Thoracic aorta (tissue), 2 donors: ENCODE data around the gene ATP2C1. TPM values are rescaled to one million over a fixed set of nuclear protein-coding genes. Genes with fewer than 3 reads are reported as not detected.

Experiments
- ATAC-seq: fragments of 150-250 bp; one replicate; pipeline ENCODE4 v1.8.0; 2017; ENCODE audit warnings: low read depth; ENCODE audit not compliant: insufficient number of reproducible peaks, low FRiP score
- DNase-seq: peaks from one replicate; pipeline ENCODE4 v3.0.0-alpha.2; 2020; ENCODE audit warnings: low spot score
- H3K27ac ChIP-seq, 2 donors: fragments of 200-600 bp; sonication (generic); 1 replicate in 1 of 2; 2 replicates in 1 of 2; pipeline ENCODE4 v1.5.1; 2016; ENCODE audit warnings: mild to moderate bottlenecking in 2 of 2, moderate library complexity in 2 of 2
- H3K27me3 ChIP-seq: fragments of 200-600 bp; sonication (generic); replicated peaks from 2 replicates; pipeline ENCODE4 v1.6.0; 2016; ENCODE audit warnings: mild to moderate bottlenecking; ENCODE audit not compliant: insufficient read depth
- H3K36me3 ChIP-seq: fragments of 200-600 bp; sonication (generic); one replicate; pipeline ENCODE4 v1.5.1; 2016
- H3K4me1 ChIP-seq, 2 donors: fragments of 200-600 bp; sonication (generic); 1 replicate in 1 of 2; 2 replicates in 1 of 2; pipeline versions ENCODE4 v1.5.1 to v1.6.0; 2016; ENCODE audit warnings: low read depth in 2 of 2, mild to moderate bottlenecking in 1 of 2; ENCODE audit not compliant: control insufficient read depth in 1 of 2
- H3K4me3 ChIP-seq: fragments of 200-600 bp; sonication (generic); 2 replicates; pipeline ENCODE4 v1.5.1; 2016; ENCODE audit warnings: mild to moderate bottlenecking
- H3K9me3 ChIP-seq: fragments of 200-600 bp; sonication (generic); 2 replicates; pipeline ENCODE4 v1.5.1; 2016
- total RNA-seq, 2 donors: library from RNA; depleted of rRNA; stranded (reverse); fragments of >200 nt; gene quantifications; one replicate each; pipeline versions ENCODE4 v1.1.0 to v1.2.3, GENCODE V29; 2016
- TF ChIP-seq, protein P1 (sequence below): fragments of 200-600 bp; sonication (generic); IDR thresholded peaks from one replicate; pipeline ENCODE4 v1.5.1; 2019; ENCODE audit warnings: antibody characterized with exemption

Gene ATP2C1
- total RNA-seq, 2 donors from 2014 or later = 51.1 to 53.1 TPM

DNA sequence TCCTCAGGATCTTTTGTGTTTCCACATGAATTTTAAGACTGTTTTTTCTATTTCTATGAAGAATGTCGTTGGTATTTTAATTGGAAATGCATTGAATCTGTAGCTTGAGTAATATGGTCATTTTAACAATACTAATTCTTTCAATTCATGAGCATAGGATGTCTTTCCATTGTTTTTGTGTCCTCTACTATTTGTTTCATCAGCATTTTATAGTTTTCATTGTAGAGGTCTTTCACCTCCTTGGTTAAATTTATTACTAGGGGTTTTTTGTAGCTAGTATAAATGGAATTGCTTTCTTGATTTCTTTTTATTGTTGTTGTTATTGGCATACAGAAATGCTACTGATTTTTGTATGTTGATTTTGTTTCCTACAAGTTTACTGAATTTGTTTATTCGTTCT, 17.3 kb upstream of the ATP2C1 start:
- TF ChIP-seq, protein P1, sequence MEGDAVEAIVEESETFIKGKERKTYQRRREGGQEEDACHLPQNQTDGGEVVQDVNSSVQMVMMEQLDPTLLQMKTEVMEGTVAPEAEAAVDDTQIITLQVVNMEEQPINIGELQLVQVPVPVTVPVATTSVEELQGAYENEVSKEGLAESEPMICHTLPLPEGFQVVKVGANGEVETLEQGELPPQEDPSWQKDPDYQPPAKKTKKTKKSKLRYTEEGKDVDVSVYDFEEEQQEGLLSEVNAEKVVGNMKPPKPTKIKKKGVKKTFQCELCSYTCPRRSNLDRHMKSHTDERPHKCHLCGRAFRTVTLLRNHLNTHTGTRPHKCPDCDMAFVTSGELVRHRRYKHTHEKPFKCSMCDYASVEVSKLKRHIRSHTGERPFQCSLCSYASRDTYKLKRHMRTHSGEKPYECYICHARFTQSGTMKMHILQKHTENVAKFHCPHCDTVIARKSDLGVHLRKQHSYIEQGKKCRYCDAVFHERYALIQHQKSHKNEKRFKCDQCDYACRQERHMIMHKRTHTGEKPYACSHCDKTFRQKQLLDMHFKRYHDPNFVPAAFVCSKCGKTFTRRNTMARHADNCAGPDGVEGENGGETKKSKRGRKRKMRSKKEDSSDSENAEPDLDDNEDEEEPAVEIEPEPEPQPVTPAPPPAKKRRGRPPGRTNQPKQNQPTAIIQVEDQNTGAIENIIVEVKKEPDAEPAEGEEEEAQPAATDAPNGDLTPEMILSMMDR = no peak
- peaks cover 10% of the 10 kb centered on the region for H3K9me3 ChIP-seq
- no peaks in the 10 kb centered on the region for H3K4me1 ChIP-seq
- H3K4me3 ChIP-seq = no peak overlapping the region
- ATAC-seq = no peak
- no peak for DNase-seq
- no peak overlapping the region for H3K27ac ChIP-seq
- no peaks in the 10 kb centered on the region for H3K27me3 ChIP-seq
- no peaks in the 10 kb centered on the region for H3K36me3 ChIP-seq

DNA sequence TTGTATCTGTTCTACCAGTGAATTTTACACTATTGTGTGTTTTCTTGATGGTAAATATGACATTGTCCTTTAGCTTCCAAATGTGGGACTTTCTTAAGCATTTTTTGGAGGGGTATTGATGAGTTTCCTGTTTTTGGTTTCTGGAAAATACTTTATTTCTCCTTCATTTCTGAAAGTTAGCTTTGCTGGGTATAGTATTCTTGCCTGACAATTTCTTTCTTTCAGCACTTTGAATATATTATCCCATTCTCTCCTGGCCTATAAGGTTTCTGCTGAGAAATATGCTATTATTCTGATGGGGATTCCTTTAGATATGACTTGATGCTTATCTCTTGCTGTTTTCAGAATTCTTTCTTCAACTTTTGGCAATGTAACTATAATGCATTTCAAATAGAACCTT, 15.4 kb upstream of the ATP2C1 start:
- H3K9me3 ChIP-seq = peaks cover 10% of the 10 kb centered on the region
- H3K27me3 ChIP-seq = no peaks in the 10 kb centered on the region
- no peak overlapping the region for H3K27ac ChIP-seq
- no peak overlapping the region for H3K4me3 ChIP-seq
- no peaks in the 10 kb centered on the region for H3K4me1 ChIP-seq
- no peak for DNase-seq
- TF ChIP-seq, protein P1 = no peak
- ATAC-seq = no peak
- no peaks in the 10 kb centered on the region for H3K36me3 ChIP-seq

DNA sequence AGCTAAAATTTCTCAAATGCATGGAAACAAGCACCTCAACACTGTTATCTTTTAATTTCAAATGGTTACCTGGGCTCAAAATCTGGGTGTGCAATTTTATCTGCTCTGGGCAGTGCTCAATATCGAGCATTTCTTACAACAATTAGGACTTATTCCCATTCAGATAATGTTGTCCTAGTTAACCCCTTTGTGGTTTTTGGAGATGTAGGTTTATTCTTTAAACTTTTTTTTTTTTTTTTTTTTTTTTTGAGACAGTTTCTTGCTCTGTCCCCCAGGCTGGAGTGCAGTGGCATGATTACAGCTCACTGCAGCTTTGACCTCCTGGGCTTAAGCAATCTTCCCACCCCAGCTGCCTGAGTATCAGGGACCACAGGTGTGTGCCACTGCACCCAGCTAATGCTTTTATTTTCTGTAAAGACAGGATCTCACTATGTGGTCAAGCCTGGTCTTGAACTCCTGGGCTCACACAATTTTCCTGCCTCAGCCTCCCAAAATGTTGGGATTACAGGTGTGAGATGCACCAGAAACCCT, 4.4 kb upstream of the ATP2C1 start:
- no peaks in the 10 kb centered on the region for H3K9me3 ChIP-seq
- DNase-seq (no peak), ATAC-seq (no peak)
- TF ChIP-seq, protein P1 = no peak
- H3K4me1 ChIP-seq = no peaks in the 10 kb centered on the region
- no peaks in the 10 kb centered on the region for H3K27me3 ChIP-seq
- H3K36me3 ChIP-seq = no peaks in the 10 kb centered on the region
- H3K4me3 ChIP-seq = no peak overlapping the region
- H3K27ac ChIP-seq = no peak overlapping the region

DNA sequence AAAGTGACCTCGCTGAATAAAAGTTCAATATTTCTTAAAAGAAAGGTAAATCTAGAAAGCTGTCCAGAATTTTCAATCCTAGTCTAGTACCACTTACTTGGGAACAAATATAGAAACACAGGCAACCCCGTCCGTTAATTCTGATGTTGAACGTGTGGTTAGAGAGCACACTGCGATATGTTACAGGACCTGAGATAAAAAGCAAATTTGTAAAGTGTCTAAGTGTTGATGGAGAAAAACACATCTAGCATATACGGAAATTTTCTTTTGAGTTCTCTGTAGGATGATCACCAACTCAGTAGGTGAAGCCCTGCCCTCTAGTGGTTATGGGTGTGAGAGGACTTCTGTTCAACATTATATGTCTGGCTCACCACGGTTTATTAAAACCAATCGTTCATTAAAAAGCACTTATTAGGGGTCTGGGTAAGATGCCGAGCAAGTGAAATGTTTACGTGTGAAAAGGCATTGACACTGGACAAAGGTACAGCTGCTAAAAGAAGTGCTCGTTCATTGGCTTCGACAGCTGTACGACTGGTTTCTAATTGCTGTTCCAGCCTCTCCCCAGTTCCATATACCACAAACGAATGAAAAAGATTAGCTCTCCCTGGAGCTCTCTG, 1.0 kb upstream of the ATP2C1 start:
- DNase-seq (peak; percentile 46), ATAC-seq (peak; percentile 76)
- H3K27me3 ChIP-seq = no peaks in the 10 kb centered on the region
- peak overlapping the region; percentile 99 for H3K4me3 ChIP-seq
- TF ChIP-seq, protein P1 = peak; percentile 82
- H3K9me3 ChIP-seq = no peaks in the 10 kb centered on the region
- H3K27ac ChIP-seq = peak overlapping the region; percentile 98 to 99
- peaks cover 4 to 24% of the 10 kb centered on the region in 2 donors for H3K4me1 ChIP-seq
- H3K36me3 ChIP-seq = no peaks in the 10 kb centered on the region

DNA sequence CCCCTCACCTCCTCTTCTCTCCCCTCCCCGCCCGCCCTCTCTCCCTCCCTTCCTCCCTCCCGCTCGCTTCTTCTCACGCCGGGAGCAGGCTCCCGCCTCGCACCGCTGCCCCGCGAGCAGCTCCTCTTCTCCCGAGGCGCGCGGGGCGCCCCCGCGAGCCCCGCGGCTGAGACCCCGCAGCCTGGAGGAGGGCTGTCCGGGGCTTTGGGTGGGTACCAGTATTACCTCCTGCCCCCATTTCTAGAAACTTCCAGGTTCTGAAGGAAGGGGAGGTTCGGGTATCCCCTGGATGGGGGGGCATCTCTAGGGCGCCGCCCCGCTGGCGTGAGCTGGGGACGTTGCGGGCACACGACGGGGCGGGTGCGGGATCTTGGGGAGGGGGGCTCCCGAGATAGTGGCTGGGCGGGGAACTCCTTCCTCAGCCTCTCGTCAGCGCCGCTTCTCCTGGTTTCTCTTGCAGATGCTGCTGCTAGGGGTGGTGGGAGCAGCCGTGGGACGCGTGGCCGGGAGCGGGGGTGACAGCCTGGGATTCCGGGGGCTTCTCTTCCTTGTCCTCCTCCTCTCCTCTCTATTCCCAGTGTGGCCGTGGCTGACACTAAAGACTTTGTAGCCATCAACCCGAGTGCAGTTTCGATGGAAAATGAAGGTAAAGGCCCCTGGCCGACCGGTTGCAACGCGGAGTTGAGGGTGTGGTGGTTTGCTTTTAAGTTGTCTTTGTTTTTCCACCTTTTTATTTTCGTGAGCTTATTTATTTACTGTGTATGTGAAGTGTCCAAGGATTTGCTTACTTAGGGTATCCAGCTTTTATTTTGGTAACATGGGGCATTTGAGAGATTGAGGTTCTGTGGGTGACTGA, 474 bp downstream of the ATP2C1 start:
- Histone ChIP-seq H3K36me3 (no peaks in the 10 kb centered on the region), H3K9me3 (no peaks in the 10 kb centered on the region), H3K27me3 (no peaks in the 10 kb centered on the region), H3K27ac (peak overlapping the region; percentile 98 to 99), H3K4me1 (peaks cover 9 to 30% of the 10 kb centered on the region in 2 donors), H3K4me3 (peak overlapping the region; percentile 99)
- DNase-seq = no peak
- ATAC-seq = no peak
- TF ChIP-seq, protein P1 = no peak
